ENCODE data around the gene ZDHHC4. TPM values are rescaled to one million over a fixed set of nuclear protein-coding genes. Genes with fewer than 3 reads are reported as not detected.
A peak's percentile ranks its signal among the peaks of the same experiment; 100 is the strongest.

The ZDHHC4 gene
- total and polyA plus RNA-seq, 2 of the 13 experiments (the other 11 are each of a cell fraction or from before 2014, with no cell fraction given) = 83.2 to 188 TPM

- TF ChIP-seq ZBTB25 (CRISPR knock-in tag; IDR thresholded peaks at IDR 0.05) = no peak
- TF ChIP-seq ATF3 (CRISPR knock-in tag; IDR thresholded peaks at IDR 0.05) = no peak
- no peak for TF ChIP-seq BCL6 (CRISPR knock-in tag; IDR thresholded peaks at IDR 0.05)
- TF ChIP-seq ZBTB49 (CRISPR knock-in tag; IDR thresholded peaks at IDR 0.05; ENCODE audit: borderline replicate concordance) = no peak
- TF ChIP-seq SMAD3 (CRISPR knock-in tag; IDR thresholded peaks at IDR 0.05) = no peak
- TF ChIP-seq PAF1 (CRISPR knock-in tag; IDR thresholded peaks at IDR 0.05) = no peak
- TF ChIP-seq NR1H2 (CRISPR knock-in tag; IDR thresholded peaks at IDR 0.05; ENCODE audit: borderline replicate concordance, low read depth) = no peak
- 0 out of 2 replicates have a peak, but pooled peaks have one; percentile 15 for TF ChIP-seq TFDP2 (CRISPR knock-in tag; IDR thresholded peaks at IDR 0.05)
- peak; percentile 61; the same call in 1 of the 2 replicates for TF ChIP-seq SALL1 (CRISPR knock-in tag; IDR thresholded peaks at IDR 0.05)
- peak; percentile 31 for TF ChIP-seq ZNF563 (CRISPR knock-in tag; IDR thresholded peaks at IDR 0.05)
- TF ChIP-seq, protein P1, sequence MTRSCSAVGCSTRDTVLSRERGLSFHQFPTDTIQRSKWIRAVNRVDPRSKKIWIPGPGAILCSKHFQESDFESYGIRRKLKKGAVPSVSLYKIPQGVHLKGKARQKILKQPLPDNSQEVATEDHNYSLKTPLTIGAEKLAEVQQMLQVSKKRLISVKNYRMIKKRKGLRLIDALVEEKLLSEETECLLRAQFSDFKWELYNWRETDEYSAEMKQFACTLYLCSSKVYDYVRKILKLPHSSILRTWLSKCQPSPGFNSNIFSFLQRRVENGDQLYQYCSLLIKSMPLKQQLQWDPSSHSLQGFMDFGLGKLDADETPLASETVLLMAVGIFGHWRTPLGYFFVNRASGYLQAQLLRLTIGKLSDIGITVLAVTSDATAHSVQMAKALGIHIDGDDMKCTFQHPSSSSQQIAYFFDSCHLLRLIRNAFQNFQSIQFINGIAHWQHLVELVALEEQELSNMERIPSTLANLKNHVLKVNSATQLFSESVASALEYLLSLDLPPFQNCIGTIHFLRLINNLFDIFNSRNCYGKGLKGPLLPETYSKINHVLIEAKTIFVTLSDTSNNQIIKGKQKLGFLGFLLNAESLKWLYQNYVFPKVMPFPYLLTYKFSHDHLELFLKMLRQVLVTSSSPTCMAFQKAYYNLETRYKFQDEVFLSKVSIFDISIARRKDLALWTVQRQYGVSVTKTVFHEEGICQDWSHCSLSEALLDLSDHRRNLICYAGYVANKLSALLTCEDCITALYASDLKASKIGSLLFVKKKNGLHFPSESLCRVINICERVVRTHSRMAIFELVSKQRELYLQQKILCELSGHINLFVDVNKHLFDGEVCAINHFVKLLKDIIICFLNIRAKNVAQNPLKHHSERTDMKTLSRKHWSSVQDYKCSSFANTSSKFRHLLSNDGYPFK (CRISPR knock-in tag; IDR thresholded peaks at IDR 0.05; ENCODE audit: borderline replicate concordance) = no peak
- TF ChIP-seq TSC22D2 (CRISPR knock-in tag; IDR thresholded peaks at IDR 0.05; ENCODE audit: borderline replicate concordance) = peak; percentile 16; the same call in 1 of the 2 replicates
- peak; percentile 67; the same call in 1 of the 2 replicates for TF ChIP-seq ZIK1 (CRISPR knock-in tag; IDR thresholded peaks at IDR 0.05; ENCODE audit: borderline replicate concordance, low read depth)
- TF ChIP-seq ZNF746 (CRISPR knock-in tag; IDR thresholded peaks at IDR 0.05) = no peak
- TF ChIP-seq ZNF251 (CRISPR knock-in tag; IDR thresholded peaks at IDR 0.05) = no peak
- TF ChIP-seq ZNF589 (CRISPR knock-in tag; conservative IDR thresholded peaks at IDR 0.05) = no peak
- TF ChIP-seq BRD4 (CRISPR knock-in tag; IDR thresholded peaks at IDR 0.05) = no peak
- TF ChIP-seq KLF13 (CRISPR knock-in tag; IDR thresholded peaks at IDR 0.05) = no peak
- TF ChIP-seq, protein P2, sequence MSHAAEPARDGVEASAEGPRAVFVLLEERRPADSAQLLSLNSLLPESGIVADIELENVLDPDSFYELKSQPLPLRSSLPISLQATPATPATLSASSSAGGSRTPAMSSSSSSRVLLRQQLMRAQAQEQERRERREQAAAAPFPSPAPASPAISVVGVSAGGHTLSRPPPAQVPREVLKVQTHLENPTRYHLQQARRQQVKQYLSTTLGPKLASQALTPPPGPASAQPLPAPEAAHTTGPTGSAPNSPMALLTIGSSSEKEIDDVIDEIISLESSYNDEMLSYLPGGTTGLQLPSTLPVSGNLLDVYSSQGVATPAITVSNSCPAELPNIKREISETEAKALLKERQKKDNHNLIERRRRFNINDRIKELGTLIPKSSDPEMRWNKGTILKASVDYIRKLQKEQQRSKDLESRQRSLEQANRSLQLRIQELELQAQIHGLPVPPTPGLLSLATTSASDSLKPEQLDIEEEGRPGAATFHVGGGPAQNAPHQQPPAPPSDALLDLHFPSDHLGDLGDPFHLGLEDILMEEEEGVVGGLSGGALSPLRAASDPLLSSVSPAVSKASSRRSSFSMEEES (CRISPR knock-in tag; IDR thresholded peaks at IDR 0.05) = no peak
- TF ChIP-seq ZSCAN31 (CRISPR knock-in tag; IDR thresholded peaks at IDR 0.05; ENCODE audit: low read depth) = peak; percentile 62; the same call in 1 of the 2 replicates
These were observed 12.8 kb downstream of the ZDHHC4 start, which contains the start of gene INTS15 (continued) for GRCh38 chr7:6589829-6590644.
